NOMO-1 treated with DMSO at 0.1 percent for 48 hours (cell line): ENCODE measurements around the gene SUCNR1.
"Not testable (repeated sequence)": the region's sequence is repeated elsewhere in the genome, so short reads cannot be mapped to it uniquely, and the experiment has no call there.

Experiments used
- DNase-seq: peaks from one replicate; lab custom pipeline; 2025; ENCODE audit not compliant: unreplicated experiment; lab: John Stamatoyannopoulos, UW

The SUCNR1 gene

DNA sequence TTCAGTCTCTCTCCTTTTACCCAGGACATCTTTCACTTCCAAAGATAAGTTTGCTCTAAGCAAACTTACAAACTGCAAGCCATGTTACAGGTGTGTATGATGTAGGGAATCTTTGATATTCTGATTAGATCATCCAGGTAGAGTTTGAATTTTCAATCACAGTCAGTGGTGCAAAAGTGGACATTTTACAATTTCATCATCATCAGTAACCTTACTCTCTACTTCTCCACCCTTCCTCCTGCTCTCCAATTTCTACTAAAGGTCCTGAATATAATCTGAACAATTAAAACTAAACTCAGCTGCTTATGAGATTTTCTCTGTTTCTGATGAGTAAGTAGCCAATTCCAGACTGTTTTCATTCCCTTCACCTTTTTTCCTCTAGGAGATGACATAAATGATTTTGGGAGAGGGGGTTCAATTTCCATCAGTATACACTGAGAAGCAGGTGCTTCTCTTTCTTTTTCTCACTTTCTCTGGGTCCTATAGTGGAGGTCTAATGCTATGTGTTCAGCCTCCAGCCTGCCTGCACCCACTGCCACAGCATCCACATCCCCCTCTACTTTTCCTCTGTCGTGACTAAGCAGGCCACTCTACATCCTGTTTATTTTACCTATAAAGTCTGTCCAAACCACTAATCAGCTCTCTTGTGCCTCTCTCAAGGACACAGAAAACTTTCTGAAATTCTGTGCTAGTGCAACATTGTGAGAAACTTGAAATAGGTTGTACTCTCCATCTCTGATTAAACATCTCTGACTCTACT, 27.6 kb downstream of the SUCNR1 start:
- peak; percentile 15 for DNase-seq

DNA sequence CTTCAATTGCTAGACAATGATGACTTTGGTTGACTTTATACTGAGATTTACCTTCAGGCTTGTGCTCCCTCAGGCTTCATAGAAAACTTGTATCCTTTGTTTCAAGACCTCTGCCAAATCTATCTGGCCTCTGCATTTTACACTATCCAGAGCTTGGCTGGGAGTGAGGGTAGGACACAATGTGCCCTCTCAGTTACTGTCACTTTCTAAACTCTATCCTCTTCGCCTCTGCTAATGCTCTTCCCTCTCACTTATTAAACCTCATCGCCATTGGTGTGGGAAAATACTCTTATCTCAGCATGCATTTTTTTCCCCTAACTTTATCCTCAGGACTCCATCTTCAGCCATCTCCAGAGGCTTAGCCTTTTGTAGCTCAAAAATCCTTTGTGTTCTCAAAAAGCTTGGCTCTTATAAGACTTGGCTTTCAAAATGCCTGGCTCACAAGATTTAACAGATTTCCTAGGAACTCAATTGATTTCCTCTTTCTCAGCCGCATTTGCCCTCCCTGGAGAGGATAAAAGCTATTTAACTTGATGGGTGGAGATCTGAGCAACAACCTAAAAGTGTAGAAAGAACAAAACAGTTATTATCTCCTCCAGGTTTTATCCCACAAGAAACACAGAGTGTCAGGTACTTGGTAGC, 28.3 kb downstream of the SUCNR1 start:
- no peak for DNase-seq

GRCh38 chr3:151903501-151903991, 30.1 kb downstream of the SUCNR1 start:
- peak; percentile 59 for DNase-seq

GRCh38 chr3:151905647-151906046, 32.2 kb downstream of the SUCNR1 start:
- no peak for DNase-seq

DNA sequence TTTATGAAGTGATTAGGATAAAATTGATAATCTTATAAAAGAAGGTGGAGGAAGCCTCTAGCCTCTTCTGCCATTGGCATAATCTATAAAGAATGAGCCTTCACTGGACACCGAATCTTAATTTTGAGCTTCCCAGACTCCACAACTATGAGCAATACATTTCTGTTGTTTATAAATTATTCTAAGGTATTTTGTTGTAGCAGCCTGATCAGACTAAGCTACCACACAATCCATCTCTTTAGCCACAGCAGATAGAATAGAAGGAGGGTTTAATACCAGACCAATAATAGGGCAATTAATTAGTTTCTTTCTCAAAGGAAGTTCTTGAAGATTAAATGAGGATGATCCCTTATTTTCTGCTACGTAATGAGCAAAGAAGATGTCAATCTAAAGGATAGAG, 33.3 kb downstream of the SUCNR1 start:
- DNase-seq = no peak

DNA sequence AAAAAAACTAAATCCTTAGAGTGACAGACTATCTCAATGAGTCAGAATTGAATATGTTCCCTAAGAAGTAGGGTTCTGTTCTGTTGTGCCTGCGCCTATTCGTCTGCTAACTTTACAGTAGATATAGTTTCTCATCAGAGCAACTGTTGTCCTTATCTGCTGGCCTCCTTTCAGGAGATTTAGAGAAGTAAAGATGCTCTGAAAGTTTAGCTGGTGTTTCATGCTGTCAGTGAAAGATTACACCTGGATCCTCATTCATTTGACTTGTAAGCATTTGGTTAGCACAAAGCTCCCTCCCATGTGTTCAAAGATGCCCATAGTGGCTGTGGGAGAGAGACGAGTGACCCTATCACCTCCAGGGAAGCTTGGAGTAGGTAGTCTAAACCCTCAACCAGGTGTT, 35.0 kb downstream of the SUCNR1 start:
- DNase-seq = no peak

- DNase-seq = no peak
Observed at GRCh38 chr3:151909681-151910405, 36.4 kb downstream of the SUCNR1 start.

DNA sequence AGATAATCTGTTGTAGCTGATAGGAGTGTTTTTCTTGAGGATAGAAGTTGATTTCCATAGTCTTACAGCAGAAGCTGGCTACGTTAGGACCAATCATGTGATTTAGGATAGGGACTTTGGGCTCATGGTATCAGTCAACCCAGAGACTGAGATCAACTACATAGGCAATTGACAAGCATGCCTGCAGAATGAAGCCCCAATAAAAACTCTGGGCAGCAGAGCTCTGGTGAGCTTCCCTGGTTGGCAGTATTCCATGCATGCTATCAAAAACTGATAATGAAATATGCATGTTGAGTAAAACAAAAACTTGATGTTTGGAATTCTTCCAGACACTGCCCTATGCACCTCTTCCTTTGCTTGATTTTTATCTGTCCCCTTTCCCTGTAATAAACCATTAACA, 38.0 kb downstream of the SUCNR1 start:
- DNase-seq = no peak

- DNase-seq = no peak
Observed at GRCh38 chr3:151912028-151912427, 38.6 kb downstream of the SUCNR1 start.

- no peak for DNase-seq
Observed at GRCh38 chr3:151916781-151917180, 43.3 kb downstream of the SUCNR1 start.

- DNase-seq = peak; percentile 81
Observed at GRCh38 chr3:151918253-151919029, 45.0 kb downstream of the SUCNR1 start.

DNA sequence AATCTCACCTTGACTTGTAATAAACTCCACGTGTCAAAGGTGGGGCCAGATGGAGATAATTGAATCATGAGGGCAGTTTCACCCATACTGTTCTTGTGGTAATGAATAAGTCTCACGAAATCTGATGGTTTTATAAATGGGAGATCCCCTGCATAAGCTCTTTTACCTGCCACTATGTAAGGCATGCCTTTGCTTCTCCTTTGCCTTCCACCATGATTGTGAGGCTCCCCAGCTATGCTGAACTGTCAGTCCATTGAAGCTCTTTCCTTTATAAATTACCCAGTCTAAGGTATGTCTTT, 45.5 kb downstream of the SUCNR1 start:
- no peak for DNase-seq

DNA sequence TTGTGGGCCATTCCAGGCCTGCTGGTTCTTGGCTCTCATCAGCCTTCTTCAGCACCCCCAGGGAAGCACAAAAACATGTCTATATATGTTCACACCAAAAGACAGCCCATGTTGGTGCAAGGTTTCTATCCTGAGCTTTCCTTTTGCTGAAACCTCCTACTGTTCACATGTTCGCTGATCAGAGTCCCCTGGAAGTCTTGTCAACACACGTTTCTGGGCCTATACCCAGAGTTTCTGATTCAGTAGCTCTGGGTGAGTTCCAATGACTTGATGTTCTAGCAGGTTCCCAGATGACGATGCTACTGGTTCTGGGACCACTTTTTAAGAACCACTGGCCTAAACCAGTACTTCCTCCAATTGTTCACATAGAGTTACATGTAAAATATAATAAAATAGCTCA, 46.0 kb downstream of the SUCNR1 start:
- DNase-seq = no peak

DNA sequence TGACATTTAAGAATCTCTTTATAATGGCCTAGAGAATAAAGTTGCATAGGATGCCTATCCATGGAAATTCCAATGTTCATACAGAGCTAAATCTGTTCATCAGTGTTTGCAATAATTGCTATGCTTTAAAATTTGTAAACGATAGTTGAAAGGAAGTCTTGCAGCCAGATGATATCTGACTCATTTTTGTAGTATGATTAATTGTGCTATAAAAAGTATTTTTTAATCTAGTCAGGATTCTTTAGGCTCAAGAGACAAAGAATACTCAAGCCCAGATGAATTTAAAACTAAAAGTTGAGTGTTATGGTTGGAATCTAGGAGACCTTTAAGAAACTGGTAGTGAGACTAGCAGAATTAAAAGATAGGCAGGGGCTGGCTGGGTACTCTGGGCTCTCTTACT, 50.5 kb downstream of the SUCNR1 start:
- DNase-seq = no peak

- DNase-seq = no peak
Observed at GRCh38 chr3:151924753-151925152, 51.3 kb downstream of the SUCNR1 start.

GRCh38 chr3:151925419-151925818, 52.0 kb downstream of the SUCNR1 start:
- DNase-seq = no peak

- DNase-seq = no peak
Observed at GRCh38 chr3:151925876-151926275, 52.4 kb downstream of the SUCNR1 start.

- no peak for DNase-seq
Observed at GRCh38 chr3:151926956-151927355, 53.5 kb downstream of the SUCNR1 start.

DNA sequence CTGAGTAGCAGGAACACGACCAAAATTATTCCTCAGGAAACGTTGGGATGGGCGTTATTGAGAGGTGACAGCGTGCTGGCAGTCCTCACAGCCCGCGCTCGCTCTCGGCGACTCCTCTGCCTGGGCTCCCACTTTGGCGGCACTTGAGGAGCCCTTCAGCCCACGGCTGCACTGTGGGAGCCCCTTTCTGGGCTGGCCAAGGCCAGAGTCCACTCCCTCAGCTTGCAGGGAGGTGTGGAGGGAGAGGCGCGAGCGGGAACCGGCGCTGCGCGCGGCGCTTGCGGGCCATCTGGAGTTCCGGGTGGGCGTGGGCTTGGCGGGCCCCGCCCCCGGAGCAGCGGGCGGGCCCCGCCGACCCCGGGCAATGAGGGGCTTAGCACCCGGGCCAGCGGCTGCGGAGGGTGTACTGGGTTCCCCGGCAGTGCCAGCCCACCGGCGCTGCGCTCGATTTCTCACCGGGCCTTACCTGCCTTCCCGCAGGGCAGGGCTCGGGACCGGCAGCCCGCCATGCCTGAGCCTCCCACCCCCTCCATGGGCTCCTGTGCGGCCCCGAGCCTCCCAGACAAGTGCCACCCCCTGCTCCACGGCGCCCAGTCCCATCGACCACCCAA, 54.6 kb downstream of the SUCNR1 start:
- DNase-seq = not testable (repeated sequence)

- DNase-seq = no peak
Observed at GRCh38 chr3:151931171-151931570, 57.7 kb downstream of the SUCNR1 start.
